Parathyroid adenoma (tissue), 2 donors: ENCODE measurements around the gene ZRSR2.

Experiments
- H2AFZ ChIP-seq: fragments of 300-600 bp; sonication (generic); one replicate; pipeline ENCODE4 v1.7.0; 2017; ENCODE audit warnings: antibody characterized with exemption, mild to moderate bottlenecking
- H3K27ac ChIP-seq: fragments of 300-600 bp; sonication (generic); one replicate; pipeline ENCODE4 v1.7.0; 2017
- H3K27me3 ChIP-seq: fragments of 300-600 bp; sonication (generic); one replicate; pipeline ENCODE4 v1.7.0; 2017; ENCODE audit warnings: low read length; ENCODE audit not compliant: control insufficient read depth, insufficient read depth
- H3K36me3 ChIP-seq: fragments of 300-600 bp; sonication (generic); one replicate; pipeline ENCODE4 v1.7.0; 2017; ENCODE audit warnings: low read length; ENCODE audit not compliant: control insufficient read depth, insufficient read depth
- H3K4me1 ChIP-seq: fragments of 300-600 bp; sonication (generic); one replicate; pipeline ENCODE4 v1.7.0; 2017; ENCODE audit warnings: control low read depth
- H3K4me2 ChIP-seq: fragments of 300-600 bp; sonication (generic); one replicate; pipeline ENCODE4 v1.7.0; 2017; ENCODE audit warnings: low read length
- H3K4me3 ChIP-seq: fragments of 300-600 bp; sonication (generic); one replicate; pipeline ENCODE4 v1.7.0; 2017; ENCODE audit warnings: low read depth, low read length
- H3K79me2 ChIP-seq: fragments of 300-600 bp; sonication (generic); one replicate; pipeline ENCODE4 v1.7.0; 2017; ENCODE audit warnings: control low read depth
- H3K9ac ChIP-seq: fragments of 300-600 bp; sonication (generic); one replicate; pipeline ENCODE4 v1.7.0; 2017; ENCODE audit warnings: mild to moderate bottlenecking
- H3K9me3 ChIP-seq: fragments of 300-600 bp; sonication (generic); one replicate; pipeline ENCODE4 v1.7.0; 2017; ENCODE audit warnings: low read length; ENCODE audit not compliant: control insufficient read depth
- TF ChIP-seq, protein P1 (sequence below): fragments of 300-600 bp; sonication (generic); IDR thresholded peaks from one replicate; pipeline ENCODE4 v1.7.0; 2017; ENCODE audit warnings: antibody characterized with exemption, mild to moderate bottlenecking
- donor health status: primary hyperparathyroidism.

The ZRSR2 gene

DNA sequence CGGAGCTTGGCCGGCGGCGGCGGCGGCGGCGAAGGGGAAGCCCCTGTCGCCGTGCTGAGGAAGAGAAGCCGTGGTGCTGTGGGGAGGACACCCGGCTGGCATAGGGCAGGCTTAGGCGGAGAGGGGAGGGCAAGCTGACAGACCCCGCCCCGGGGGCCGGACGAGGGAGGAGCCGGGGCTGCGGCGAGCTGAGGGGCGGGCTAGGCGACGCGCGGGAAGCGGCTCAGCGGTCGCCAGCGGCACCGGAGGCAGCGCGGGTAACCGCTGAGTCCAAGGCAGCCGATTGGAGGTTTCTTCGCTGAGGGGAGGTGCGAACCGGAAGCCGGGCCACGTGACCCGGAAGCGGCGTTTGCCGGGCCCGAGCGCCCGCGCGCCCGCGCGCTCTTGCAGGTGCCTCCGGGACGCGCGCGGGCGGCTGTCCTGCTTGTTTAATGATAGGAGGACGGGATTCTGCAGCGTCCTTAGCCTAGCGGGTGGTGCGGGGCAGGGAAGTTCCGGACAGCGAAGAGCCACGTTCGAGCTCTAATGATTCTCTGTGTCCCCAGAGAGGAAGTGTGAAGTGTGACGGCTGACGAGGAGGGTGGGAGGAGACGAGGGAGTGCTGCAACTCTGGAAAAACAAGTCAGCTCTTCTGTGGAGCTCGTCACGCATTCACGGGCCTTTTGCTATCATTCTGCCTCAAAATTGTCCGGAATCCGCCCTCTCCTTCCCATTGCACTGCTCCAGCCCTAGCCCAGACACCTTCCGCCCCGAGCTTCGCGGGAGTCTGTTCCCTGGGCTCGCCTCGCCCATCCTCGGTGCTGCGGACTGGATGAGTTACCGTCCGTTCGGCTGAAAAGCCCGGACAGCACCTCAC lies 64.7 kb downstream of the ZRSR2 start, which contains the start of gene AP1S2:
Gene AP1S2, minus strand, starts transcription at position 102 of the 856 bp plus-strand sequence. CDS start 2,289 bp downstream, outside the sequence.
- Histone ChIP-seq H3K9me3 (no peaks in the 10 kb centered on the region), H3K27me3 (no peaks in the 10 kb centered on the region), H3K4me1 (peaks cover 4% of the 10 kb centered on the region), H3K9ac (no peak within 1 kb of the TSS), H3K4me2 (peak within 1 kb of the TSS; percentile 78), H3K4me3 (peak within 1 kb of the TSS; percentile 69), H3K79me2 (no peaks in the 10 kb centered on the region), H3K27ac (peak within 1 kb of the TSS; percentile 90), H3K36me3 (no peaks in the 10 kb centered on the region), H2AFZ (peak within 1 kb of the TSS; percentile 88)
- TF ChIP-seq, protein P1, sequence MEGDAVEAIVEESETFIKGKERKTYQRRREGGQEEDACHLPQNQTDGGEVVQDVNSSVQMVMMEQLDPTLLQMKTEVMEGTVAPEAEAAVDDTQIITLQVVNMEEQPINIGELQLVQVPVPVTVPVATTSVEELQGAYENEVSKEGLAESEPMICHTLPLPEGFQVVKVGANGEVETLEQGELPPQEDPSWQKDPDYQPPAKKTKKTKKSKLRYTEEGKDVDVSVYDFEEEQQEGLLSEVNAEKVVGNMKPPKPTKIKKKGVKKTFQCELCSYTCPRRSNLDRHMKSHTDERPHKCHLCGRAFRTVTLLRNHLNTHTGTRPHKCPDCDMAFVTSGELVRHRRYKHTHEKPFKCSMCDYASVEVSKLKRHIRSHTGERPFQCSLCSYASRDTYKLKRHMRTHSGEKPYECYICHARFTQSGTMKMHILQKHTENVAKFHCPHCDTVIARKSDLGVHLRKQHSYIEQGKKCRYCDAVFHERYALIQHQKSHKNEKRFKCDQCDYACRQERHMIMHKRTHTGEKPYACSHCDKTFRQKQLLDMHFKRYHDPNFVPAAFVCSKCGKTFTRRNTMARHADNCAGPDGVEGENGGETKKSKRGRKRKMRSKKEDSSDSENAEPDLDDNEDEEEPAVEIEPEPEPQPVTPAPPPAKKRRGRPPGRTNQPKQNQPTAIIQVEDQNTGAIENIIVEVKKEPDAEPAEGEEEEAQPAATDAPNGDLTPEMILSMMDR: no peak

DNA sequence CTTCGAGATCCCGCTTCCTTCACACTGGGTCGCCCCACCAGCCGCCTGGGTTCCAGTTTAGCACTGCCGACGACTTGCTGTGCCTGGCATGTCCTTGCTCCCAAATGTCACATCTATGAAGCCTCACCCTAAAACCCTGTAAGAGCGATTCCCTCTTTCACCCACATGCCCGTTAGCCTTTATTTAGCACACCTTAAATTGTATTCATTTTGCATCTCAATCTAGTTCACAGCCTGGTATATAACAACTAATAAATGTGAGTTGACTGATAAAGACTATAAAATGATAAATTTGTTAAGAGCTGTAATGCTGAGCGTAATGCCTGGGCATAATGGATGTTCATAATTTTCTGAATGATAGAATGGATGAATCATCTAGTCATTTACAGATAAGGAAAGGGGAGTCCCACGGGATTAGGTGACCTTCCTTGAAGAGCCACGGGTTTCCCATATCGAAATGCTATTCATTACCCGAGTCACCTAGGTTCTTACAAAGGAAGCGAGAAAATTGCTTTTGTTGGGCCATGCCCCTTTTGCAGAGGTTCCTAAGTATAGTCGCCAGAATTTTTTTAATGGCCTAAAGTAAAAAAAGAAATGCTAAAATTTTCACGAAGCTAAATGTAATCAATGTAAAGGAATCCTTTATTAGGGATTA lies 65.4 kb downstream of the ZRSR2 start:
- Histone ChIP-seq H3K4me3 (peak overlapping the region; percentile 69), H3K36me3 (no peaks in the 10 kb centered on the region), H3K4me2 (peak overlapping the region; percentile 59), H3K4me1 (peaks cover 4% of the 10 kb centered on the region), H3K9me3 (no peaks in the 10 kb centered on the region), H2AFZ (peak overlapping the region; percentile 88), H3K79me2 (no peaks in the 10 kb centered on the region), H3K9ac (no peak overlapping the region), H3K27ac (peak overlapping the region; percentile 90), H3K27me3 (no peaks in the 10 kb centered on the region)
- TF ChIP-seq, protein P1: no peak

DNA sequence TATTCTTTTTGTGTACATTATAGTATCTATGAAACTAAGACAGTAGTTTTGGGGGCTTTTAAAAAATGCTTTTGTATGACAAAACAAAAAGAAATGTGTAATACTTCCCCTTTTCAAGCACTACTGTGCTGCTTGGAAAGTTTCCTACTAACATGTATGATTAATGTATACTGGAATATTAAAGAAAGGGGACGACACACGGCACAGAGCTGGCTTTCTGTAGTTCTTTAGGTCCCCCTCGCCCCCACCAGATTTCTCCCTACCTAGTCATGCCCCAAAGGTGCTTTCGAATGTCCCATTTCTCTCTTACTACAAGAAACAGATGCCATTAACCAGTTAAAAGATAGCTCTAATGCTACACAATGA lies 65.9 kb downstream of the ZRSR2 start:
- H3K4me2 ChIP-seq: no peak overlapping the region
- TF ChIP-seq, protein P1: no peak
- H3K4me3 ChIP-seq: no peak overlapping the region
- H3K9ac ChIP-seq: no peak overlapping the region
- H2AFZ ChIP-seq: peak overlapping the region; percentile 88
- H3K36me3 ChIP-seq: no peaks in the 10 kb centered on the region
- peaks cover 4% of the 10 kb centered on the region for H3K4me1 ChIP-seq
- no peaks in the 10 kb centered on the region for H3K79me2 ChIP-seq
- peak overlapping the region; percentile 90 for H3K27ac ChIP-seq
- H3K9me3 ChIP-seq: no peaks in the 10 kb centered on the region
- no peaks in the 10 kb centered on the region for H3K27me3 ChIP-seq

DNA sequence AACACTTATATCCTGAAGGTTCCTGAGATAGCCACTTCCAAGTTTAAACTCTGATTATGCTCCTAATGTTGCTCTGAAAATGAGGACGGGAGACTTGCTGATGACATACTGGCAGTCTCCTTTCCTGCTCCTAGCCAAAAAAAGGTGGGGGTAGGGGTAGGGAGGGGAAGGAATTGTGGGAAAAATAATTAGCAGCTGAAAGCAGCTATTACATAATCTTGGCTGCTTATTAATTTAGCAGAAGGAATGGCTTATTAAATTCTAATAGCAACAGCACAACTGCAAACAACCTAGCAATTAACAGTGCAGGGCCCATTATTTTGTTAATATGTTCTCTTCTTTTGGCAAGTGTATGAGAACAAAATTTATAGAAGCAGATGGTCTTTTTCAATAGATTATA lies 66.4 kb downstream of the ZRSR2 start:
- Histone ChIP-seq H3K79me2 (no peaks in the 10 kb centered on the region), H3K9me3 (no peaks in the 10 kb centered on the region), H3K36me3 (no peaks in the 10 kb centered on the region), H3K4me3 (no peak overlapping the region), H3K4me2 (no peak overlapping the region), H2AFZ (peak overlapping the region; percentile 88), H3K27ac (no peak overlapping the region), H3K9ac (no peak overlapping the region), H3K27me3 (no peaks in the 10 kb centered on the region), H3K4me1 (peaks cover 4% of the 10 kb centered on the region)
- TF ChIP-seq, protein P1: no peak
